B cell (primary cell): Measurements from ENCODE around the gene KCNT2.

Source experiments
- CTCF ChIP-seq: fragments of 200-600 bp; IDR thresholded peaks from one replicate; pipeline ENCODE4 v1.8.0; 2022; ENCODE audit warnings: antibody characterized with exemption, mild to moderate bottlenecking
- EZH2 ChIP-seq: IDR thresholded peaks from 2 replicates; pipeline ENCODE4 v1.6.1; 2012; ENCODE audit warnings: borderline replicate concordance, low read depth, mild to moderate bottlenecking, moderate library complexity, low read length; ENCODE audit not compliant: insufficient read depth, poor library complexity, severe bottlenecking

GRCh38 chr1:196466166-196466565, 142.1 kb downstream of the KCNT2 start:
- TF ChIP-seq CTCF (no peak), EZH2 (no peak)
